Measurements from ENCODE around the gene GPR132. TPM values are rescaled to one million over a fixed set of nuclear protein-coding genes. Genes with fewer than 3 reads are reported as not detected.

GPR132 gene
- polyA plus RNA-seq, 1 donor (not counting 4 experiments of a cell fraction or from before 2014, with no cell fraction given), result not detected

DNA sequence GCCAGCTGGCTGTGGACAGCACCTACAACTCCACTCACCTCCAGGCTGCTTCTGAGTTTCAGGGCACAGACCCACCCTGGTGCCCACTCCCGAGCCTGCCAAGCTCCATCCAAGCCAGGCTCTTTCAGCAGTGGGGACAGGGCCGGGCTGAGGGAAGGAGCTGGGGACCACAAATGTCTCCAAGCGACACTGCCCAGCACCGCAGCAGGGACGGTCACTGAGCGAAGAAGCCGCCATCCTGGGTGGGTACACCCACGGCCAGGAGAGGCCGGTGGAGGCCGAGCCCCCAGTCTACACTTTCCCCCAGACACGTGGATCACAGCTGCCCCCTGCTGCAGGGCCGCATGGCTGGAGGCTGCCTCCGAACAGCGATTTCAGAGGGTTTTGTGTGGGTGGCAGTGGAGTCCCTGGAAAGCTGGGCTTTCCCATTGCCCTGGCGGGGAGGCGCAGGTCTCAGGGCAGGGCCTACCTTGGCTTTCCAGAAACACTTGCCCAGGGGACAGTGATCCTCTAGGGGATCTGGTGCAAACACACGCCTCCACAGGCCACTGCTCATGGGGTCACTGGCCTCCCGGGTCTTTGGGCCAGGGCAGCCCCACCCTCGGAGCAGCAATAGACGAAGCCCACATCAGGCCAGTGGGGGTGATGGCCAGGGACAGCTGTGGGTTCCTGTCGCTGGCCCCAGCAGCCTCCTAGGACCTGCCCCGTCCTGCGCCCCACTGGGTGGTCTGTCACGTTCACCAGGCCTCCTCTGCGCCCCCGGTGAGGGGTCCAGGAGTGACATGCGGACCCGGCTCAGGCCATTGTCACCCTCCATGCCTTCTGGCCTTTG, 1.2 kb upstream of the GPR132 start:
- peaks cover 6% of the 10 kb centered on the region for H3K27me3 ChIP-seq (ENCODE audit: control insufficient read depth, extremely low read depth, insufficient read depth, low read length)
- no peak for FAIRE-seq
- peaks cover 11% of the 10 kb centered on the region for H3K4me1 ChIP-seq (ENCODE audit: control insufficient read depth, extremely low read depth, insufficient read depth, low read length)
- no peaks in the 10 kb centered on the region for H3K9me1 ChIP-seq (ENCODE audit: control insufficient read depth, extremely low read depth, insufficient read depth, low read length)
- H3K9me3 ChIP-seq (ENCODE audit: control insufficient read depth, low read depth, low read length), result no peaks in the 10 kb centered on the region
- no peak for DNase-seq (ENCODE audit: low read depth, low spot score)
- H3K4me2 ChIP-seq (ENCODE audit: control insufficient read depth, extremely low read depth, insufficient read depth, low read depth, low read length), result no peak overlapping the region
- H4K20me1 ChIP-seq (ENCODE audit: control insufficient read depth, extremely low read depth, insufficient read depth, low read length), result no peaks in the 10 kb centered on the region
- H2AFZ ChIP-seq (ENCODE audit: control insufficient read depth, low read length), result no peak overlapping the region
- H3K79me2 ChIP-seq (ENCODE audit: control insufficient read depth, insufficient read depth, low read length), result no peaks in the 10 kb centered on the region
- no peak overlapping the region for H3K9ac ChIP-seq (ENCODE audit: control insufficient read depth, extremely low read depth, insufficient read depth, low read length)
- H3K4me3 ChIP-seq (ENCODE audit: control insufficient read depth in 2 of 3, extremely low read depth in 1 of 3, insufficient read depth in 2 of 3, low read depth in 1 of 3, low read length in 3 of 3), result no peak overlapping the region
- H3K27ac ChIP-seq (ENCODE audit: control insufficient read depth, insufficient read depth, low read length), result no peak overlapping the region
- dilution Hi-C loops (cut with MboI; ENCODE audit: extremely low pct_ligation_motif_present, low sequenced_read_pairs), result no loop called here
- H3K36me3 ChIP-seq (ENCODE audit: control insufficient read depth in 2 of 2, extremely low read depth in 1 of 2, insufficient read depth in 2 of 2, low read length in 2 of 2), result peaks cover 0 to 4% of the 10 kb centered on the region in 2 experiments
- no peak for TF ChIP-seq EZH2 (IDR thresholded peaks at IDR 0.05; ENCODE audit: low read length)
- TF ChIP-seq, protein P1, sequence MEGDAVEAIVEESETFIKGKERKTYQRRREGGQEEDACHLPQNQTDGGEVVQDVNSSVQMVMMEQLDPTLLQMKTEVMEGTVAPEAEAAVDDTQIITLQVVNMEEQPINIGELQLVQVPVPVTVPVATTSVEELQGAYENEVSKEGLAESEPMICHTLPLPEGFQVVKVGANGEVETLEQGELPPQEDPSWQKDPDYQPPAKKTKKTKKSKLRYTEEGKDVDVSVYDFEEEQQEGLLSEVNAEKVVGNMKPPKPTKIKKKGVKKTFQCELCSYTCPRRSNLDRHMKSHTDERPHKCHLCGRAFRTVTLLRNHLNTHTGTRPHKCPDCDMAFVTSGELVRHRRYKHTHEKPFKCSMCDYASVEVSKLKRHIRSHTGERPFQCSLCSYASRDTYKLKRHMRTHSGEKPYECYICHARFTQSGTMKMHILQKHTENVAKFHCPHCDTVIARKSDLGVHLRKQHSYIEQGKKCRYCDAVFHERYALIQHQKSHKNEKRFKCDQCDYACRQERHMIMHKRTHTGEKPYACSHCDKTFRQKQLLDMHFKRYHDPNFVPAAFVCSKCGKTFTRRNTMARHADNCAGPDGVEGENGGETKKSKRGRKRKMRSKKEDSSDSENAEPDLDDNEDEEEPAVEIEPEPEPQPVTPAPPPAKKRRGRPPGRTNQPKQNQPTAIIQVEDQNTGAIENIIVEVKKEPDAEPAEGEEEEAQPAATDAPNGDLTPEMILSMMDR (optimal IDR thresholded peaks at IDR 0.05 in 1 of 3, IDR thresholded peaks at IDR 0.05 in 1 of 3, conservative IDR thresholded peaks at IDR 0.05 in 1 of 3; ENCODE audit: extremely low read depth in 1 of 3, insufficient read depth in 2 of 3, low read length in 3 of 3), result peak in 1 of 3 experiments; percentile 4

DNA sequence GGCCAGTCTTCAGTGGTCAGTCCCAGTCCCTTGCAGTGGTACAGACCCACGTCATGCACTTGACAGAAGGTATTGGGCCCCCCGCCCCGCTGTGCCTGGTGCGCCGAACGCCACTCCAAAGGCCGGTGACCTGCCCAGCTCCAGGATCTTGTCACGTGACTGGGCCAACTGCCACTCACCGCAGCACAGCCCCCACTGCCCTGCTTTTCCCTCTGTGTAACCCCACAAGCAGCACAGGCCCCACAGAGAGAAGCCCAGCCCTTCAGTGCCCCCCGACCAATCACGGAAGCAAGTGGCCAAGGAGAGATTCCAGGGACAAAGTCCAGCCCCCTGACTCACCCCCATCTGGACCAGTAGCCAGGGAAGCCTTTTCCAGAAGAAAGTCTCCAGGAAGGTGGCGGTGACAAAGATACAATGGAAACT, 498 bp downstream of the GPR132 start:
- H4K20me1 ChIP-seq (ENCODE audit: control insufficient read depth, extremely low read depth, insufficient read depth, low read length), result no peaks in the 10 kb centered on the region
- H3K4me1 ChIP-seq (ENCODE audit: control insufficient read depth, extremely low read depth, insufficient read depth, low read length), result peaks cover 11% of the 10 kb centered on the region
- DNase-seq (ENCODE audit: low read depth, low spot score), result no peak
- dilution Hi-C loops (cut with MboI; ENCODE audit: extremely low pct_ligation_motif_present, low sequenced_read_pairs), result no loop called here
- no peak overlapping the region for H3K4me2 ChIP-seq (ENCODE audit: control insufficient read depth, extremely low read depth, insufficient read depth, low read depth, low read length)
- no peak overlapping the region for H3K9ac ChIP-seq (ENCODE audit: control insufficient read depth, extremely low read depth, insufficient read depth, low read length)
- no peaks in the 10 kb centered on the region for H3K27me3 ChIP-seq (ENCODE audit: control insufficient read depth, extremely low read depth, insufficient read depth, low read length)
- H3K4me3 ChIP-seq (ENCODE audit: control insufficient read depth in 2 of 3, extremely low read depth in 1 of 3, insufficient read depth in 2 of 3, low read depth in 1 of 3, low read length in 3 of 3), result no peak overlapping the region
- H3K36me3 ChIP-seq (ENCODE audit: control insufficient read depth in 2 of 2, extremely low read depth in 1 of 2, insufficient read depth in 2 of 2, low read length in 2 of 2), result peaks cover 0 to 4% of the 10 kb centered on the region in 2 experiments
- no peak overlapping the region for H2AFZ ChIP-seq (ENCODE audit: control insufficient read depth, low read length)
- FAIRE-seq, result no peak
- H3K79me2 ChIP-seq (ENCODE audit: control insufficient read depth, insufficient read depth, low read length), result no peaks in the 10 kb centered on the region
- TF ChIP-seq, protein P1 (optimal IDR thresholded peaks at IDR 0.05 in 1 of 3, IDR thresholded peaks at IDR 0.05 in 1 of 3, conservative IDR thresholded peaks at IDR 0.05 in 1 of 3; ENCODE audit: extremely low read depth in 1 of 3, insufficient read depth in 2 of 3, low read length in 3 of 3), result no peak
- no peak for TF ChIP-seq EZH2 (IDR thresholded peaks at IDR 0.05; ENCODE audit: low read length)
- H3K27ac ChIP-seq (ENCODE audit: control insufficient read depth, insufficient read depth, low read length), result no peak overlapping the region
- no peaks in the 10 kb centered on the region for H3K9me3 ChIP-seq (ENCODE audit: control insufficient read depth, low read depth, low read length)
- no peaks in the 10 kb centered on the region for H3K9me1 ChIP-seq (ENCODE audit: control insufficient read depth, extremely low read depth, insufficient read depth, low read length)
